NCI-H2107 (cell line): Measurements from ENCODE around the gene STIM2.
"Not testable (repeated sequence)": the region's sequence is repeated elsewhere in the genome, so short reads cannot be mapped to it uniquely, and the experiment has no call there.

ENCODE experiments used
- DNase-seq: peaks from one replicate; lab custom pipeline; 2025; lab: John Stamatoyannopoulos, UW

The STIM2 gene

GRCh38 chr4:26860157-26860921, at the start of gene STIM2:
STIM2 (plus strand) TSS chr4:26860841.
- peak; percentile 71 for DNase-seq

- not testable (repeated sequence) for DNase-seq
Measured at GRCh38 chr4:26811571-26811970, 49.1 kb upstream of the STIM2 start.

GRCh38 chr4:26812049-26812714, 48.5 kb upstream of the STIM2 start:
- no peak for DNase-seq

- DNase-seq = no peak
Measured at GRCh38 chr4:26813698-26814097, 46.9 kb upstream of the STIM2 start.

GRCh38 chr4:26815199-26815598, 45.4 kb upstream of the STIM2 start:
- no peak for DNase-seq

GRCh38 chr4:26815706-26816105, 44.9 kb upstream of the STIM2 start:
- DNase-seq = no peak

- DNase-seq = no peak
Measured at GRCh38 chr4:26819026-26819425, 41.6 kb upstream of the STIM2 start.

GRCh38 chr4:26819478-26820095, 41.1 kb upstream of the STIM2 start:
- no peak for DNase-seq

GRCh38 chr4:26820346-26820745, 40.3 kb upstream of the STIM2 start:
- DNase-seq = no peak

- no peak for DNase-seq
Measured at GRCh38 chr4:26821031-26821430, 39.6 kb upstream of the STIM2 start.

- no peak for DNase-seq
Measured at GRCh38 chr4:26821677-26822503, 38.8 kb upstream of the STIM2 start.

- no peak for DNase-seq
Measured at GRCh38 chr4:26822546-26822945, 38.1 kb upstream of the STIM2 start.

- DNase-seq = not testable (repeated sequence)
Measured at GRCh38 chr4:26822974-26823373, 37.7 kb upstream of the STIM2 start.

GRCh38 chr4:26823583-26823982, 37.1 kb upstream of the STIM2 start:
- DNase-seq = no peak

GRCh38 chr4:26824667-26825066, 36.0 kb upstream of the STIM2 start:
- no peak for DNase-seq

GRCh38 chr4:26826721-26827120, 33.9 kb upstream of the STIM2 start:
- DNase-seq = no peak

GRCh38 chr4:26827336-26827735, 33.3 kb upstream of the STIM2 start:
- DNase-seq = not testable (repeated sequence)

- DNase-seq = no peak
Measured at GRCh38 chr4:26827798-26828197, 32.8 kb upstream of the STIM2 start.

- DNase-seq = no peak
Measured at GRCh38 chr4:26829018-26829417, 31.6 kb upstream of the STIM2 start.

GRCh38 chr4:26830033-26830432, 30.6 kb upstream of the STIM2 start:
- no peak for DNase-seq

GRCh38 chr4:26830701-26831100, 29.9 kb upstream of the STIM2 start:
- DNase-seq = no peak

GRCh38 chr4:26836539-26836938, 24.1 kb upstream of the STIM2 start:
- DNase-seq = no peak
